ENCODE results near the gene PDCD11.
"Not testable (repeated sequence)": the region's sequence is repeated elsewhere in the genome, so short reads cannot be mapped to it uniquely, and the experiment has no call there.

Gene PDCD11, protein sequence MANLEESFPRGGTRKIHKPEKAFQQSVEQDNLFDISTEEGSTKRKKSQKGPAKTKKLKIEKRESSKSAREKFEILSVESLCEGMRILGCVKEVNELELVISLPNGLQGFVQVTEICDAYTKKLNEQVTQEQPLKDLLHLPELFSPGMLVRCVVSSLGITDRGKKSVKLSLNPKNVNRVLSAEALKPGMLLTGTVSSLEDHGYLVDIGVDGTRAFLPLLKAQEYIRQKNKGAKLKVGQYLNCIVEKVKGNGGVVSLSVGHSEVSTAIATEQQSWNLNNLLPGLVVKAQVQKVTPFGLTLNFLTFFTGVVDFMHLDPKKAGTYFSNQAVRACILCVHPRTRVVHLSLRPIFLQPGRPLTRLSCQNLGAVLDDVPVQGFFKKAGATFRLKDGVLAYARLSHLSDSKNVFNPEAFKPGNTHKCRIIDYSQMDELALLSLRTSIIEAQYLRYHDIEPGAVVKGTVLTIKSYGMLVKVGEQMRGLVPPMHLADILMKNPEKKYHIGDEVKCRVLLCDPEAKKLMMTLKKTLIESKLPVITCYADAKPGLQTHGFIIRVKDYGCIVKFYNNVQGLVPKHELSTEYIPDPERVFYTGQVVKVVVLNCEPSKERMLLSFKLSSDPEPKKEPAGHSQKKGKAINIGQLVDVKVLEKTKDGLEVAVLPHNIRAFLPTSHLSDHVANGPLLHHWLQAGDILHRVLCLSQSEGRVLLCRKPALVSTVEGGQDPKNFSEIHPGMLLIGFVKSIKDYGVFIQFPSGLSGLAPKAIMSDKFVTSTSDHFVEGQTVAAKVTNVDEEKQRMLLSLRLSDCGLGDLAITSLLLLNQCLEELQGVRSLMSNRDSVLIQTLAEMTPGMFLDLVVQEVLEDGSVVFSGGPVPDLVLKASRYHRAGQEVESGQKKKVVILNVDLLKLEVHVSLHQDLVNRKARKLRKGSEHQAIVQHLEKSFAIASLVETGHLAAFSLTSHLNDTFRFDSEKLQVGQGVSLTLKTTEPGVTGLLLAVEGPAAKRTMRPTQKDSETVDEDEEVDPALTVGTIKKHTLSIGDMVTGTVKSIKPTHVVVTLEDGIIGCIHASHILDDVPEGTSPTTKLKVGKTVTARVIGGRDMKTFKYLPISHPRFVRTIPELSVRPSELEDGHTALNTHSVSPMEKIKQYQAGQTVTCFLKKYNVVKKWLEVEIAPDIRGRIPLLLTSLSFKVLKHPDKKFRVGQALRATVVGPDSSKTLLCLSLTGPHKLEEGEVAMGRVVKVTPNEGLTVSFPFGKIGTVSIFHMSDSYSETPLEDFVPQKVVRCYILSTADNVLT (N-terminal part only)

DNA sequence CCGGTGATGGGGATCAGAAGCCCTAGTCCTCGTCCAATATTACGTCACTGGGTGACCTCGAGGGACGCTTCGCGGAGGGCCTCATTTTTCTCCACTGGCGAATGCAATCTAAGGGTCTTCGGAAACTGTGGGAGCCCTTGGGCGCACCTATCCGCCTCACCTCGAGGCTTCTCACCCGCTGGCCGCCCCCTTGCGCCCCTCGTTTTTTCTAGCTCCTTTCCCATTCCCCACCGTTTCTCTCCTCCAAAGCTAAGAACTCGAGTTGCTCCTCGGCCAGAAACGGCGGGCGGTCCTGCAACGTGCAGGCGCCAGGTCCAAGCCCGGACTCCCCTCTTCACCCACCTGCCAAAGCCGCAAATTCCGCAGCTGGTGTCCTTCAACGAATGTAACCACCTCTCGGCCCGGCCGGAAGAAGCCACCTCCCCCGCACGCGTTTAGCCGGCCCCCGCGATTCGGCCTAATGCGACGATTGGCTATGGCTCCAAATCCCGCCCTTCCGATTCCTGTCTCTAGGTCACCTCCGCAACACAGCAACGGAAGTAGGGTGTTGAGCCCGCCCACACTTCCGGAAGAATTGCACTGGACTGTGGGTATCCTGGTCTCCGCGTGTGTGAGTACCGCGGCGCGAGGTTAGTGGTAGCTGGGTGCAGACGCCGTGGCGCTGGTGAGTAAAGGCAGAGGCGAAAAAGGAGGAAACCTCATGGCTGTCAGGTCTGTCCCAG lies at the start of gene PDCD11, which contains the start of gene ATP5MK:
Gene PDCD11 (plus strand): TSS at position 560 of the 722 bp plus-strand sequence. CDS start 1,801 bp downstream, outside the sequence.
Gene ATP5MK (minus strand): TSS at position 409 of the 722 bp plus-strand sequence. CDS start 4,018 bp downstream, outside the sequence.
- peaks cover 38 to 62% (median 47%) of the 10 kb centered on the region in 10 experiments for H3K4me1 ChIP-seq
- peak within 1 kb of the TSS; percentile 70 to 92 (median 87) for H3K27ac ChIP-seq
- peaks cover 5 to 48% (median 34%) of the 10 kb centered on the region in 11 experiments; a peak in 17 of 22 replicates for H4K20me1 ChIP-seq
- peak within 1 kb of the TSS; percentile 90 to 98 (median 95) for H3K4me2 ChIP-seq
- H3K36me3 ChIP-seq = peaks cover 55 to 79% (median 62%) of the 10 kb centered on the region in 11 experiments
- H3K27me3 ChIP-seq = no peaks in the 10 kb centered on the region
- H3K4me3 ChIP-seq = peak within 1 kb of the TSS; percentile 79 to 99 (median 90)
- H3K9me3 ChIP-seq (replicated peaks in 1 of 11) = no peaks in the 10 kb centered on the region
- peak within 1 kb of the TSS; percentile 83 to 93 (median 89) for H3K9ac ChIP-seq
- no peak for TF ChIP-seq Cebpa-rat (IDR thresholded peaks at IDR 0.05)

DNA sequence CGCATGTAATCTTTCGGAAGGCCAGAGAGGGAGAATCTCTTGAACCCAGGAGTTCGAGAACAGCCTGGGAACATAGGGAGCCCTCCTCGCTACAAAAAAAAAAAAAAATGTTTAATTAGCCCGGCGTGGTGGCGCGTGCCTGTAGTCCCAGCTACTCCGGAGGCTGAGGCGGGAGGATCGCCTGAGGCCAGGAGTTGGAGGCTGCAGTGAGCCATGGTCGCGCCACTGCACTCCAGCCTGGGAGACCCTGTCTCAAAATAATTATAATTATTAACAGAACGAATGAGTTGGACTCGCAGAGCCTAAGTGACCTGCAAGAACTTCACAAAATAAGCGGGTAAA lies 46.3 kb upstream of the PDCD11 start:
- H3K9me3 ChIP-seq (replicated peaks in 1 of 11) = no peaks in the 10 kb centered on the region
- H3K4me2 ChIP-seq = peak overlapping the region; percentile 49 to 92 (median 81)
- peak overlapping the region; percentile 80 to 92 (median 89) for H3K9ac ChIP-seq
- H3K4me1 ChIP-seq = peaks cover 16 to 25% (median 21%) of the 10 kb centered on the region in 10 experiments
- H3K36me3 ChIP-seq = peaks cover 34 to 44% (median 43%) of the 10 kb centered on the region in 11 experiments
- H3K27me3 ChIP-seq = no peaks in the 10 kb centered on the region
- peaks cover 0 to 9% (median 0%) of the 10 kb centered on the region in 11 experiments; a peak in 4 of 22 replicates for H4K20me1 ChIP-seq
- no peak for TF ChIP-seq Cebpa-rat (IDR thresholded peaks at IDR 0.05)
- peak overlapping the region; percentile 58 to 90 (median 85) for H3K27ac ChIP-seq
- peak overlapping the region; percentile 71 to 90 (median 78) for H3K4me3 ChIP-seq

DNA sequence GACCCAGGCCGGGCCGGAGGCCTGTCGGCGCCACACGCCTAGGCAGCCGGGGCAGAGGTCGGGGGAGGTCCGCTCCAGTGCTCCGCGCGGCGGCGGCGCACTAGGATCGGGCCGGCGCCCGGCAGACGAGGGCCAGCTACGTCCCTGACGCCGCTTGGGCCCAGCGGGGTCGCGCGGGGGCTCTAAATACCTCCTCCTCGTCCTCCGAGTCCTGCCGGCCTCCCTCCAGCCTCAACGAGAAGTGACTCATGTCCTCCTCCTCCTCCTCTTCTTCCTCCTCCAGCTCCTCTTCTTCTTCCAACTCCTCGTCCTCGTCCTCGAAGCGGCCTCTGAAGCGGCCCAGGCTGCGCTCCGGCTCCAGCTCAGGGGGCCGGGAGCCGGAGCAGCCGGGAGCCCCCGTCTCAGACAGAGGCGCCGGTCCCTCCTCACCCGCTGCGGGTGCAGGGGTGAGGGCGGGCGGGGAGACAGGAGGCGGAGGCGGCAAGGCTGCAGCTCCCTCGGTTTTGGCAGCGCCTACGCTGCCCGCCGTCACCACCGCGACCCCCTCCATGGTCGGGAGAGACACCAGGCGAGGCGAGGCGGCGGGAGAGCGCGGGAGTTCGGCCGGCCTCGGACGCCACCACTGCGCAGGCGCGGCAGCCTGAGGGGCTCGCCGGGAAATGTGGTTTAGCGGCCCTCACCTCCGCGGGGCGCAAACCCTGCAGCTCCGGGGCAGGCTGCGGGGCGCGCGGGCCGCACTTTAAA lies 45.7 kb upstream of the PDCD11 start, which contains the start of gene PCGF6:
Gene PCGF6 (minus strand): TSS at position 624 of the 744 bp plus-strand sequence. CDS start 74 bp downstream, at position 550.
- H4K20me1 ChIP-seq = peaks cover 0 to 9% (median 0%) of the 10 kb centered on the region in 11 experiments; a peak in 4 of 22 replicates
- no peaks in the 10 kb centered on the region for H3K27me3 ChIP-seq
- H3K4me2 ChIP-seq = peak within 1 kb of the TSS; percentile 49 to 92 (median 81)
- peaks cover 16 to 25% (median 21%) of the 10 kb centered on the region in 10 experiments for H3K4me1 ChIP-seq
- peak within 1 kb of the TSS; percentile 71 to 90 (median 78) for H3K4me3 ChIP-seq
- peaks cover 29 to 38% (median 38%) of the 10 kb centered on the region in 11 experiments for H3K36me3 ChIP-seq
- peak within 1 kb of the TSS; percentile 58 to 90 (median 85) for H3K27ac ChIP-seq
- H3K9me3 ChIP-seq (replicated peaks in 1 of 11) = no peaks in the 10 kb centered on the region
- no peak for TF ChIP-seq Cebpa-rat (IDR thresholded peaks at IDR 0.05)
- H3K9ac ChIP-seq = peak within 1 kb of the TSS; percentile 80 to 92 (median 89)

DNA sequence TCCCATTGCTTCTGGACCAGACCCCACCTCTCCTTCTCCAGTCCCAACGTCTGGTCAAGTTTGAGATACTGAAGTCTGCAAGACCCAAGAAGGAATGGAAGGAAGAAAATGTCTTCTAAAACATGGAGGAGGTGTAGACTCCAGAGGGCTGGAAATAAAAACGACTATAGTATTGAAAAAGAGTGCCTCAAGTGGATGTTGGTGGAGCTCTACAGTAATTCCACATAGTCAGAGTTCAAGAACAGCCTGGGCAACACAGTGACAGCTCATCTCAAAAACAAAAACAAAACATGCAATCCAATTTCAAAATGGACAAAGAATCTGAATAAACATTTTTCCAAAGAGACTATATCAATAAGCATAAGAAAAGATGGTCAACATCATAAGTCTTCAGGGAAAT lies 43.1 kb upstream of the PDCD11 start:
- Histone ChIP-seq H3K9ac (no peak overlapping the region), H3K4me2 (no peak overlapping the region), H3K27ac (no peak overlapping the region), H4K20me1 (peaks cover 0 to 9% (median 0%) of the 10 kb centered on the region in 11 experiments; a peak in 3 of 22 replicates), H3K9me3 (replicated peaks in 1 of 11) (no peaks in the 10 kb centered on the region), H3K36me3 (peaks cover 3 to 13% (median 12%) of the 10 kb centered on the region in 11 experiments; a peak in 21 of 22 replicates), H3K4me3 (no peak overlapping the region), H3K4me1 (peaks cover 16 to 25% (median 21%) of the 10 kb centered on the region in 10 experiments), H3K27me3 (no peaks in the 10 kb centered on the region)
- TF ChIP-seq Cebpa-rat (IDR thresholded peaks at IDR 0.05) = no peak

DNA sequence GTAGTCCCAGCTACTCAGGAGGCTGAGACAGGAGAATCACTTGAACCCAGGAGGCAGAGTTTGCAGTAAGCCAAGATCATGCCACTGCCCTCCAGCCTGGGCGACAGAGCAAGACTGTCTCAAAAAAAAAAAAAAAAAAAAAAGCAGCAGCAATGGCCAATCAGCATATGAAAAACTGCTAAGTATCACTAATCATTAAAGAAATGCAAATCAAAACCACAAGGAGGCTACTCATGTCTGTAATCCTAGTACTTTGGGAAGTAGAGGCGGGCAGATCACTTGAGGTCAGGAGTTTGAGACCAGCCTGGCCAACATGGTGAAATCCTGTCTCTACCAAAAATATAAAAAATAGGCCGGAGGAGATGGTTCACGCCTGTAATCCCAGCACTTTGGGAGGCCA lies 41.9 kb upstream of the PDCD11 start:
- H3K36me3 ChIP-seq; H3K27ac ChIP-seq; H3K4me3 ChIP-seq; H3K4me2 ChIP-seq; H3K27me3 ChIP-seq; H3K9ac ChIP-seq; H4K20me1 ChIP-seq; H3K9me3 ChIP-seq (replicated peaks in 1 of 11): not testable (repeated sequence)
- peaks cover 12 to 15% (median 13%) of the 10 kb centered on the region in 10 experiments for H3K4me1 ChIP-seq

DNA sequence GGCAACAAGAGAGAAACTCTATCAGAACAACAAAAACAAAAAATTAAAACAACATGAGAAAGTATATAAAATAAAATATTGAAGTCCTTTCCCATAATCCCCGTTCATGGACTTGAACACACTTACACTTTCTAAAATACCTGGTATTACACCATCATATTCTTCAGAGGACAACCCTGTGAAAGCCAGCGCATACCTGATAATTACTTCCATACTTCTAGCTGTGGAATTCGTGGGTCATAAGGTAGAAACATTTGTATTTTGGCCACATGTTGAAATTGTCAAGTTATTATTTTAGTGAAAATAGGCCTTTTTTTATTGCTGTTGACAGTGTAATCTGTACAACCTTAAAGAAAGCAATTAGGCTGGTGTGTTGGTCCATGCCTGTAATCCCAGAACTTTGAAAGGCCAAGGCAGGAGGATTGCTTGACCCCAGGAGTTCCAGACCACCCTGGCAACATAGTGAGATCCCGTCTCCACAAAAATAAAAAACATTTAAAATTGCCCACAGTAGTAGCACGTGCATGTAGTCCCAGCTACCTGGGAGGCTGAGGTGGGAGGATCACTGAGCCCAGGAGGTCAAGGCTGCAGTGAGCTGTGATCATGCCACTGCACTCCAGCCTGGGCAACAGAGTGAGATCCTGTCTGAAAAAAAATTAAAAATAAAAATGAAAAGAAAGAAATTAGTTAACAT lies 40.4 kb upstream of the PDCD11 start:
- no peaks in the 10 kb centered on the region for H3K27me3 ChIP-seq
- no peaks in the 10 kb centered on the region for H4K20me1 ChIP-seq
- H3K27ac ChIP-seq = no peak overlapping the region
- 0 out of 22 replicates have a peak overlapping the region, but pooled peaks of 1 of the 11 experiments have one; percentile 15 for H3K9ac ChIP-seq
- H3K4me3 ChIP-seq = no peak overlapping the region
- no peak for TF ChIP-seq Cebpa-rat (IDR thresholded peaks at IDR 0.05)
- no peak overlapping the region for H3K4me2 ChIP-seq
- H3K9me3 ChIP-seq (replicated peaks in 1 of 11) = no peaks in the 10 kb centered on the region
- no peaks in the 10 kb centered on the region for H3K36me3 ChIP-seq
- H3K4me1 ChIP-seq = peaks cover 5 to 7% (median 6%) of the 10 kb centered on the region in 10 experiments; a peak in 12 of 20 replicates

DNA sequence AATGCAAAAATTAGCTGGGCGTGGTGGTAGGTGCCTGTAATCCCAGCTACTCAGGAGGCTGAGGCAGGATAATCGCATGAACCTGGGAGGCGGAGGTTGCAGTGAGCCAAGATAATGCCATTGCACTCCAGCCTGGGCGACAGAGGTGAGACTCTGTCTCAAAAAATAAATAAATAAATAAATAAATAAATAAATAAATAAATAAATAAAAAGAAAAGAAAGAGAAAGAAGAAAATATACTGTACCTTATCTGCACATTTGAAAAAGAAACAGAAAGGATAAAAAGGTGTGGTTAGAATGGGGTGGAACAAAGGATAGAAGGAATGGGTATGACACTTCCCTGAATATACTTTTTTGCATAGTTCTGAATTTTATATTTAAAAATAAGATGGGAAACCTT lies 36.9 kb upstream of the PDCD11 start:
- not testable (repeated sequence) for H3K9ac ChIP-seq; H3K4me1 ChIP-seq; H3K36me3 ChIP-seq; H3K4me2 ChIP-seq; H3K27ac ChIP-seq; H3K4me3 ChIP-seq; H4K20me1 ChIP-seq; H3K9me3 ChIP-seq (replicated peaks in 1 of 11); H3K27me3 ChIP-seq

DNA sequence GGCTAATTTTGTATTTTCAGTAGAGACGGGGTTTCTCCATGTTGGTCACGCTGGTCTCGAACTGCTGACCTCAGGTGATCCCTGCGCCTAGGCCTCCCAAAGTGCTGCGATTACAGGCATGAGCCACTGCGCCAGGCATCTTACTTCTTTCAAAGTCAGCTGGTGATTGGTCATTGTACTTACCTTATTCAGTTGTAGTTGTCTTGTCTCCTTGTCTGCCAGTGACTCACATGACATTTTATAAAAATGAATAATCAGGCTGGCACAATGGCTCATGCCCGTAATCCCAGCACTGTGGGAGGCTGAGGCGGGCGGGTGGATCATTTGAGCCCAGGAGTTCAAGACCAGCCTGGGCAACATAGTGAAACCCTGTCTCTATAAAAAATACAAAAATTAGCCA lies 35.6 kb upstream of the PDCD11 start:
- not testable (repeated sequence) for H3K4me2 ChIP-seq

More for the DNA sequence above, 35.6 kb upstream of the PDCD11 start:
- not testable (repeated sequence) for H4K20me1 ChIP-seq; H3K9me3 ChIP-seq (replicated peaks in 1 of 11); H3K27ac ChIP-seq; H3K4me3 ChIP-seq; H3K4me1 ChIP-seq; H3K36me3 ChIP-seq; H3K9ac ChIP-seq; H3K27me3 ChIP-seq
